Putamen (tissue), 1 donor: Measurements from ENCODE around the gene ANXA6.

Source experiments
- DNase-seq: peaks from one replicate; pipeline ENCODE4 v3.0.0-alpha.2; 2016; ENCODE audit warnings: low spot score

ANXA6 gene

DNA sequence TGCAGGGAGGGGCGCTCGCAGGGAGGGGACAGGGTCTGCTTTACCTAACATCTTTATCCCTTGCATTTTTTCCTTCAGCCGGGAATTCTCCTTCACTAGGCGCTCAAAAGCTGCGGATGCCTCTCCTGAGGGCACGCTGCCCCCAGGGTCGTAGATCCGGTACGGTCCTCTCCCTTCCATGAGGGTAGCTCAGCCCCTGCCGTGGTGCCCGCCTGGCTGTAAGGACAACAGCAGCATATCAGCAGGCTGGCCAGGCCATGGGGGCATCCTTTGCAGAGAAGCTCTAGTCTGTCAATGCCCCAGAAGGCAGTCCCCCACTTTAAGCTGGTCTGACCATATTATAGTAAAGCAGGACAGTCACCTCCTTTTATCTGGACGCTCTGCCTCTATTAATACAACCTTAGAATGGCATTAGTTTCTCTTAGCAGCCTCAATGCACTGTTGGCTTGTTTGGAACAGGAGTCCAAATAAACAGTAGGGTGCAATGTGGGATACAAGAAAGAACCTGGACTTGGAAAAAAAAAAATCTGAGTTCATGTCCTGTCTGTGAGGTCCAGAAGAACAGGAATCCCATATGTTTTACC, 92.6 kb downstream of the ANXA6 start:
- DNase-seq = no peak

DNA sequence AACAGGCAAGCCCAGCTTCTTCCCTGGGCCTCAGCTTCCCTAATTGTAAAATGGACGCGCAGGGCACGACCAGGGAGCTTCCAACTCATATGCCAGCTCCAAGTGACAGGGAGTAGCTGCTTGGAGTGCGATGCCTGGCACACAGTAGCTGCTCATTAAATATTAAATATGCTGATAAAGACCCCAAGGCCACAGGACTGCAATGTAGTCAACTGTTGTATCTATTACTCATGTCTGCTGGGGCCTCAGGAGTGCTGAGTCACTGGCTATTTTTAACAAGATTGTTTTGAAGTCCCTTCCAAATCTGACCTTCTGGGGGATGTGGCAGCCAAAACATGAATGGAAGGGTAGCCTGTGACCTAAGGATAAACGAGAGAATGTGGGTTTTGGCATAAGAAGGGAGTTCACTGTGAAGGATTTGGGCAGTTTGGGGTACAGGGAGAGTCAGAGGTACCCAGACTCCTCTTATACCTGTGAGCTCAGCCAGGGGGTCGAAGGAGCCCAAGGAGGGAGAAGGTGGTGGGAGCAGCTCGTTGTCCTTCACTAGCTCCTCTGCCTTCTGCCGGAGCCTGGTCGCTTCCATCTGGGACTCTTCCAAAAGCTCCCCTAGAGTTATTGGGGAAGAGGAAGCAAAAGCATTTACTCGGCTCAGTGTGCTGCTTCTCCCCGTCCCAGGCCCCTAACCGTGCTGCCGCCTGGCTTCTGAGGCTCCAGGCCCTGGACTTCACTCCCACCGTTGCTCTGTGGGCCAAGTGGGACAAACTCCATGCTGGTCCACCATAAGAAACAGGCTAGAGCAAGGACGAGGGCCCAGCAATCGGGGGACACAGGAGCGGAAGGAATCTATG, 94.2 kb downstream of the ANXA6 start:
- no peak for DNase-seq

DNA sequence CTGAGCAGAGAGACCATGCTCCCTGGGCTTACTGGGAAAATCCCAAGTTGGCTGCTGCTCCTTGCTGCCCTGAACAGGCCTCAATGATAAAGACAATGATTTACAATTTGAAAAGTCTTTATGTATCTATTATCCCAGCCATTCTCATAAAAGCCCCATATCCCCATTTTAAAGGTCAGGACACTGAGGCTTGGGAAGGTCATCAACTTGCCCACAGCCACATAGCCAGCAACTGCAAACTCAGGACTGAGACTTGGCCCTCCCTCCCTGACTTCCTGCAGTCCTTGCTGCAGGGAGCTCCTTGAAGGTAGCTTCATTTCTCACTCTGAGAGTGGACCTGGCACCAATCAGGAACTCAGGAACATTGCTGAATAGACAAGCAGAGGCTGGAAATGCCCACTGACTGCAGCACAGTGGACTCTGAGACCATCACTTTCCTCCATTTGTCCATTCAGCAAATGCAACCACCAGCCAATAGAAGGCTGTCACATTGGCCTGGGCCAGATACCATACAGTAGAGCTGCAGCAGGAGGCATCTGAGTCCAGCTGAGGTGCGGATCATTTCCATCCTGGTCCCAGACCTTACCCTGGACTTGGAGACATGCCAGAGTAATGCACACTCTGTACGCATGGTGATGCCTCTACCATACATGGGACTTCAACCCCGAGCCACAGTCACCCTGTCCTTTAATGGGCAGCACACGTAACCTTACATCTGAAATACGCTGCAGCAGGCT, 95.0 kb downstream of the ANXA6 start:
- DNase-seq = no peak

DNA sequence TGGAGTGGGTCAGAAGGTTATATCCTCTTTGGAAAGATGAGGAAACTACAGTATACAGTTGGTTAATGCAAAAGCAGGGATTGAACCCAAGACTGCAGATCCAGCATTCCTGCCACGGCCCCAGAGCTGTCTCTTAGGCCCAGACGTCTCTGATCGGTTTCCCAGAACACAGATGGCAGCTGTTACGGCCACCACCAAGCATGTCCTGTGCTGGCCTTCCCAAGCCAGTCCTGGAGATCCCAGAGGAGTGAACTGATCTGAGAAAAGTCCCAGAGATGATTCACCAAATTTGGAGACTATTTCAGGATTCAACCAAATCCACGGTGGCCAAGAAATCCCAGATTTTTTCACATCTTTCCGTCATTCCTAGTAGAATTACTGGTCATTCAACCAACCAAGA, 96.8 kb downstream of the ANXA6 start:
- DNase-seq = no peak

DNA sequence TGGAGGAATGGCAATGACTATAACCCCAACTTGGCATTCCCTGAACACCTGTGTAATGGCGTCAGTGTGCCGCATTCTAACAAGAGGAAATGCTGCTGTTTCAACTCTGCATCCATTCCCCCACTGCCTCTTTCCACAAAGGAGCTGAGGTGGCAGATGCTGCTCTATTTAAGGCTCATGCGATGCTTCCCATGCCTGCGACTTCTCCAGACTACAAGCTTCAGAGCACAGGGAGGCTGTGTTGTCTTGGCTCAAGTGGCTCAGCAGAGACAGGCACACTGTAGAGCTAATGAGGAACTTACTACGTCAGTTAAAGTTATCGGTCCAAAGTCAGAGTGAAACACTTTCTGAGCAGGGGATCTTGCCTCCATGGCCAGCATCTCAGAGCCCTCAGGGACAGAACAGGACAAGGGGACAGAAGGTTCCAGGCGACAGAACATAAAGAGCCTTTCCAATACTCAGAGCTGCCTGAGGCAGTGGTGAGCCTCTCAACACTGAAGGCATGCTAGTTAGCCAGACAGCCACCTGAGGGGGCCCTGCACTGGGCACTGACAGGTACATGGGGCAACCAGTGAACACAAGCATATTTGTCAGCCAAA, 98.6 kb downstream of the ANXA6 start:
- DNase-seq = no peak

DNA sequence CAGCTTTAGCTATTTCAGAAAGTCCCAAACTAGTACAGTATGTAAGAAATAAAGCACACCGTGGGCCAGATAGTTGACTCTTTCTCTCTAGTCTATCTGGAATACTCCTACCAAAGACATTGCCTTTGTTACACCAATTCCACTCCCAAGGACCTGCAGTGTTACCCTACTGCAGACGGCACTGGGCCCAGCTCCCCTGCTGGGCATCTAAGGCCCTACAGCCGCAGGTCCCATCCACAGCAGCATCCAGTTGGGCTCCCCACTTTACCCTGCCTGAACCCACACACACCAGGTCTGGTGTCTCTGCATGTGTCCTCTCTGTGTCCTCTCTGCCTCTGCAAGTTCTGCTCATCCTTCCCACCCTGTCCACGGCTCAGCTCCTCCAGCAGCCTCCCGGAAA, 99.3 kb downstream of the ANXA6 start:
- DNase-seq = no peak

DNA sequence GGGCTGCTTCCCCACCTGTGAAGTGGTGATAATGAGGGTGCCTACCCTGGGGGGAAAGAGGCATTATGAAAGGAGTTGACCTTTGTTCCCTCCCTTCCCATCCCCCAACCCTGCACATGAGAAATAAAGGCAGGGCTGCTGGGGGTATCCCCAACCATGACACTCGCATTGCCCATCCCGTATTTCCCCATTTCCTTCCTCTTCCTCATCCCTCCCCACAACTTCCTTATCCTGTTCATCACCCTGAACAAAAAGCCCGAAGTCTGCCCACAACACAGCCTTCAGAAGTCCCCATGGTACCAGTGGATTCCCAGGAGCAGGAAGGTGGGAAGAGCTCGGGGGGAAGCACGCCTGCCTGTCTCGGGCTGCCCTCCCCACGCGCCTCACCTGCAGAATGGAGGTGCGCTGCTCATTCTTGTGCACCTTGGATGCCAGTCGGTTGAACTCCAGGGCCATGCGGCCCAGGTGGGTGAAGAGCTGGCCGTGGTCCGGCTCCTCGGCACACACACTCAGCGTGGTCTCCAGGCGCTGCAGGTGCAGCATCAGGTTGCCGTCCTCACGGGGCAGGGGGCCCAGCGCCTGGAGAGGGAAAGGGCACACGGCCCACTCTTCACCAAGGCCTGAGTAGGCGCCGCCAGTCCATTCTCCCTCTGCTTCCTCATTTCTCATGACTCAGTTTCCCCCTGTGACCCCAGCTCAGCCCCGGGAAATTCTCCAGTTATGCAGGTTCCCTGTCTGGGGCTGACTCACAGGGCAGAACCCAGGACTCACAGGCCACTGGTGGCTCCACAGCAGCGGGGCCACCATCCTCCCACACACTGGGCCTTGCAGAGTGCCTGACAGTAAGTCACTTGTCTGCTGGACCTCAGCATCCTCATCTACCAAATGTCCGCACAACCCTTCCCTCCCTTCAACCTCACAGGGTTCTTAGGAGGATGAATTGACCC, 100.9 kb downstream of the ANXA6 start:
- DNase-seq = no peak

DNA sequence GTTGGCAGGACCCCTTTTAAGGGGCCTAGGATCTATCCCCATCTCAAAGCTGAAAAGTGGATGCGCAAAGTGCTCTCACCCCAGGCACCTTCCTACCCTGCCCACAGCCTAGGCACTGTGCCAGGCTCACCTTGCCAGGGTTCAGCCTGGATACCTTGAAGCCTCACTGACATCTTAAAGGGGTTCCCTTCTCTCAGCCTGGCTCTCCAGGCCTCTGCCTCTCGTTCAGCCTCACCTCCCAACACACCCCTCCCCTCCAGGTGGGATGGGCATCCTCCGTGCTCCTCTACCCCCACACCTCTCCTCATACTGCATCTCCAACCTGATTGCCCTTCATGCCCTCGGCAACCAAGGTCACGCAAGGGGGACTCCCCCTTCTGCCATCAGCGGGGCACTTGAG, 102.2 kb downstream of the ANXA6 start:
- no peak for DNase-seq

DNA sequence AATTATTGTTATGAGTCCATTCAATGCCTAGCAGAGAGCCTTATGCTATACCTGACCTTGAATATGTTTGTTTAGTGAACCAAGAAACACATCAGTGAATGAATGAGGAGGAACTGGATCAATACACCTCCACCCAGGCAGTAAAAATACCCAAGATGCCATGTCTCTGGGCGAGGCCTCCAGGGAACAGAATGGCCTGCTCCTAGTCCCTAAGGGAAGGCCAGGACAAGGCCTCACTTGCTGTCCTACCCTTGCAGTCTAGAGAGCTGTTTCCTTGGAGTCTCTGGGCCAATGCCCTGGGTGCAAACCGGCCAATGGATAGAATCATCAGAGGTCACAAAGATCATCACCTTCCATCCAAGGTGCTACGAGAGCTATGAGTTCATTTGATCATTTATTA, 102.9 kb downstream of the ANXA6 start:
- DNase-seq = no peak

DNA sequence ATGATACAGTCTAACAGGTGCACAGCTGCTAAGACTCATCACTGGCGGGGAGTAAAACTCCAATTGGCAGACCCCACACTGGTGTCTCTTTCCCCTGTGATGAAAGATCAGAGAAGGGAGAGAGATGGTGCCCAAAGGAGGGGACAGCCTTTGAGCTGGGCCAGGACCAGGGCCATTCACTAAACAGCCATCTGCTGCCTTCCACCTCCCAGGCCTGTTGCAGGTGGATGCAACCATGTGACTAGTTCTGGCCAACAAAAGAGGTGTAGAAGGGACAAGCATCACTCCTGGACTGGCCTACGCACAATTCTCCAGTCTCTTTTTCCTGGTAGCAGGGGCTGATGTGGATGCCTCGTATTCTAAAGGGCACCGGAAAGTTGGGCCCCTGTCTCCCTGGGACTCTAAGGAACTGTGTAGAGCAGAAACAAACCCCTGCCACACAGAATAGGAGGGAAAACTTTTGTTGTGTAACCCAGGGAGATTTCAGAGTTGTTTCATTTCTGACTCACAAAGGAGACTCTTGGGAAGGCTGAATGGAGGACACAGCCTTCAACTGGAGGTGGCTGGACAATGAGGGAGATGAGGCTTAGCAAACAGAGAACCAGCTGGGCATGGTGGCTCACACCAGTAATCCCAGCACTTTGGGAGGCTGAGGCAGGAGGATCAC, 103.7 kb downstream of the ANXA6 start:
- no peak for DNase-seq

DNA sequence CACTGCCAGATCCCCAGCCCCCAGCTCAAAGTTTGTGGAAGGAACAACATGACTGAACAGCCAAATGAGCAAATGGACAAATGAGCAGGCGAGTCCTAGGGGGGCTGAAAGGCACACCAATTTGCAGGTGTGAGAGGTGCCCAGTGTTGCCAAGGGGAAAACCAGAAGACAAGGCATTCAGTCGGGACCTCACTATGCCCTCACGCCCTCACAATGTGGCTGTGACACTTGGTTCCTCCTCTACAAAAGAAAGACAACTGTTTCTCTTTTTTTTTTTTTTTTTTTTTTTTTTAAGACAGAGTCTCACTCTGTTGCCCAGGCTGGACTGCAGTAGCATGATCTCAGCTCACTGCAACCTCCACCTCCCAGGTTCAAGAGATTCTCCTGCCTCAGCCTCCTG, 104.7 kb downstream of the ANXA6 start:
- DNase-seq = no peak

DNA sequence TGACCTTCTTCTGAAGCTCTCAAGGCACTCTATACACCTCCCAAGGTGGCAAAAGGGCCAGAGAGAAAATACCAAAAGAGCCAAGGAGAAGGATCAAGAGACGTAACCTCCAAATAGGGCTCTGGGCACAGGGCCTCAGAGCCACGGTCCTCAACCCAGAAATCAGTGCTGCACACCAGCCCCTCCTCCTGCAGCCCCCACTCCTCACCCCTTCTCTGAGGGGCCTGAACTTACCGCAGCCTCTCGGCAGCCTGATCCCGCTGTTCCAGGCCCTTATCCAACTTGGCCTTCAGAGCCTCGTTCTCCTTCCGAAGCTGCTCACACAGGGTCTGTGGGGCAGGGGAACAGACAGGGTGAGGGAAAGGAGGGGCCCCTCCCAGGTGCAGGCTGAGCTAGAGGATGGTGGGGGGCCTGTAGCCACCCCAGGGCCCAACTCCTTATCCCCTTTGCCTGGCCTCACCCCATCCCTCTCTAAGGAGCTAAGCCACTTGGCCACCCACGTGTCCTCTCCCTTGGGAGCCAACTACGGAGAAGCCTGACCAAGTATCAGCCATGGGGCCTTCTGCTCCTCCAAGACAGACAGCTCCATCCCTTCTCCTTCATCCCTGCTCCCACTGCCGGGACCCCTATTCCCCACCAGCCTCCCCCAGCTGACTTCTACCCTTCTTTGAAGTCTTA, 105.5 kb downstream of the ANXA6 start:
- DNase-seq = no peak

DNA sequence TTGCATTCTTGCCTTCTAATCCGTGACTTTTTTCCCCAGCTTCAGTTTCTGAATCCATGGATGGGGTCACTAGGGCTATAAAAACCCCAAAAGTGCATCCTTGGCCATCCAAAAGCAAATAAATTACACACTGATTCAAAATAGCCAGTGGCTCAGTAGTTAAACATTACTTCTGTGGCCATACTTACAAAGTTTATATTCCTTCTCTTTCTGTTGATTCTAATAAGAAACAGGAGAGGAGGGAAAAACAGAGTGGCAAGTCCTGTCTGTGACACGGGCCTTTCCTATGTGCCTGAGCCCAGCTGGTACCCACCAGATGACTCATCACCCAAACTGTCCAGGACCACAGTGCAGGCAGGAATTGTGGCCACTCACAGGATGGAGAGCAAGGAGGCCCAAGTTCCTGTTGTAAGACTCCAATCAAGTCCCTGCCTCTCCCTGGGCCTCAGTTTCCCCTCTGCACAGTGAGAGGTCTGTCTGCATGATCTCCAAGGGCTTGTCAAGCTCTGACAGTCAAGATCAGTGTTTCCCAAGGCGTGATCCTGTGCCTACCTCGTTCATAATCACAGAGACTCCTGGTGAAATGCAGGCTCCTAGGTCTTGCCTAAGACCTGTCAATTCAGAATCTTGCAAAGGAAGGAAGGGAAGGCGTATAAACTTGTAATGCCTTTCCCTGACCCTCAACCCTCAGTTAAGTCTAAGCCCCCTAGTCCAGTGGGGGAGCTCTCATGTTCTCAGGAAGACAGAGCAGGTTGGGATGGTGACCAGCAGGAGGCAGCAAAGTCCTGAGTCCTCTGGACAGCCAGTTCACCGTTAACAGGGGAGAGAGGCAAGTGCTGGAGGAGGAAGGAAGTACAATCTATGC, 106.3 kb downstream of the ANXA6 start:
- peak; percentile 47 for DNase-seq
